Astrocyte (in vitro differentiated cells and primary cell): ENCODE measurements around the gene TMIGD2.

Experiments used
- CTCF ChIP-seq: IDR thresholded peaks from 2 replicates; pipeline ENCODE4 v1.5.1; 2011; ENCODE audit warnings: low read depth, mild to moderate bottlenecking, inconsistent platforms, low read length, moderate library complexity; ENCODE audit not compliant: insufficient read depth
- EZH2 ChIP-seq: IDR thresholded peaks from 2 replicates; pipeline ENCODE4 v1.6.1; 2012; ENCODE audit warnings: mild to moderate bottlenecking, low read length, inconsistent platforms; ENCODE audit not compliant: insufficient read depth

- TF ChIP-seq CTCF: no peak
- no peak for TF ChIP-seq EZH2
Observed at GRCh38 chr19:4338441-4339355, 36.5 kb upstream of the TMIGD2 start, which contains the start of gene STAP2.
